ACHN (cell line): Measurements from ENCODE around the gene SLC25A45.

Experiments
- DNase-seq: peaks from one replicate; pipeline ENCODE4 v3.0.0-alpha.2; 2015
- in situ Hi-C: cut with HindIII; loops from 2 replicates; pipeline ENCODE4 v1.10.0; 2017; ENCODE audit warnings: low sequenced_read_pairs, low pct_ligation_motif_present, low pct_unique_long_range_greater_than_20kb

The SLC25A45 gene

GRCh38 chr11:65393513-65394079 lies 11.2 kb upstream of the SLC25A45 start:
- in situ Hi-C loops = no loop called here
- DNase-seq = no peak

- in situ Hi-C loops = no loop called here
- no peak for DNase-seq
Measured at GRCh38 chr11:65392899-65393298, 10.5 kb upstream of the SLC25A45 start.

DNA sequence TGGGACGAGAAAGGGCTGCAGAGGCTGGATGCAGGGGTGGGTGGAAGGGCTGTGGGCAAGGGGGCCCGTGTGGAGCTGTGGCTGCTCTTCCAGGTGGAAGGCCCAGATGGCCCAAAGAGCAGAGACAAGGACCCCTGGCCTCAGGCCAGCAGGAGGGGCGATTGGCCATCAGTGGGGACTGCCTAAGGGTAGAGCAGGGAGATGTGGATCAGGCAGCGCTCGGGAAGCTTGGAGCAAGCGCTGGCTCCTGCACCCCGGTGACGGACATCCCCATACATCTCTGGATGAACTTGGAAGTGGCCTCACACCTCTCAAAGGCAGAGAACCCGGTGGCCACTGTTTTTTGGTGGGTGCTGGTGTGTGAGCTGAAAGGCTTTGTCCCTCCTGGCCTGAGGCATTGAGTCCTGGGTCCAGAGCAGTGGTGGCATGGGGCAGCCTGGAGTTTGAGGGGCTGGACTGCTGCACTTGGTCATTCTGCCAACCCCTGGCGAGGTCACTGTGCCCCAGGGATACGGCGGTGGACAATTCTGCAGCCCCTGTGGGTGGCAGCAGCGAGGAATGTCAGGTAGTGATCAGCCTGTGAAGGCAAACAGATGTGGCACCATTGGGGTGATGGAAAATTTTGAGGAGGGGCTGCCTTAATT lies 9.9 kb upstream of the SLC25A45 start:
- in situ Hi-C loops = no loop called here
- DNase-seq = no peak

DNA sequence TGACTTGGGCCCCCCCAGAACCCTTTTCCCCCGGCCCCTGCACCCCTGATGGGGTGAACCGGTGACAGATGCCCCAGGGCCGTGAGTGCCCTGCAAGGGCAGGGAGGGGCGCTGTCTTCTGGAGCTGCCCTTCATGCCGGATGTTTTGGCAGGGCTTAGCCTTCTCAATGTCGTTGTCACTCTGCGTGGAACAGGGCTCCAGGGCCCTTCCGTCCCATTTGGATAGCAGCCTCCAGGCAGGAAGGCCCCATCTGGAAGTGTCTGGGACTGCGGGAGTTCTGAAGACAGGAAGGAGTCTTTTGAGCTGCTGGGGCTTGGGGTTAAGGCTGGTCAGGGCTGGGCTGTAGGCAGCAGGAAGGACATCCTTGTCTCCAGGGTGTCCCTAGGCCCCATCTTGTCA lies 8.6 kb upstream of the SLC25A45 start:
- DNase-seq = no peak
- in situ Hi-C loops = no loop called here

DNA sequence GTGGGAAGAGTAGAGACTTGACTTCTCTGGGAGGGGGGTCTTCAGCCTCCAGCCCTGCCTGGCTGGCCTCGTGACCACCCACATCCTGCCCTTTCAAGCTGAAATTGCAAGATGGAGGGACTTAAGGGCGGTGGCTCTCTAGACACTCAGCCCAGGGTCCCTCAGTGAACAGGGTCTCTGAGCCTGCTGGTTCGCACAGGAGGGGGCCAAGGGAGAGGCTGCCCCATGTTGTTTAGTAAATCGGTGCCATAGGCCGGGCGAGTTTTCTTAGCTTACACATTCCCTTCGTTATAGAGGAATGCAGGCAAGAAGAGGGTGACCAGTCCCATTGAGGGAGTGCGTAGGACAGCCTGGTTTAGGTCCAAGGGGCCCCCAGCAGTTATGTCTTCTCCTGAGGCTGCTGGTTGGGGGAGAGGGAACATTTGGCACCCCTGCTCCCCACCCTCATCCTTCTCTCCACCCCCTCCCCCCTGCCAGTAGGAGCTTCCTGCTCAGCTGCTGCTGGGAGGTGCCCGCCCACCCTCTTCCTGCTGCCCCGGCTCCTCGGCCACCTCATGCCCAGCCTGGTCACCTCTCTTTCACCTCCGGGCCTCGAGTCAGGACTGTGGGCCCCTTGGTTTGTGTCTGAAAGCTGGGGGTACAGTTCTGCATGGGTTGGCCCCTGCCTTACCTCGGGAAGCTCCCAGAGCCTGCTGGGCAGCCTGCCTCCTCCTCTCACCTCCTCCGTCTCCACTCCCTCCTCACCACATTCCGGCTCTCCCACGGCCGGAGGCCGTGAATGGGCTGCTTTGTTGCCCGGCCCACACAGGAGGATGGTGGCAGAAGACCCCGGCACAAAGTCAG lies 7.9 kb upstream of the SLC25A45 start:
- in situ Hi-C loops = no loop called here
- DNase-seq = no peak

- no peak for DNase-seq
- in situ Hi-C loops = no loop called here
Measured at GRCh38 chr11:65389294-65389980, 7.0 kb upstream of the SLC25A45 start.

DNA sequence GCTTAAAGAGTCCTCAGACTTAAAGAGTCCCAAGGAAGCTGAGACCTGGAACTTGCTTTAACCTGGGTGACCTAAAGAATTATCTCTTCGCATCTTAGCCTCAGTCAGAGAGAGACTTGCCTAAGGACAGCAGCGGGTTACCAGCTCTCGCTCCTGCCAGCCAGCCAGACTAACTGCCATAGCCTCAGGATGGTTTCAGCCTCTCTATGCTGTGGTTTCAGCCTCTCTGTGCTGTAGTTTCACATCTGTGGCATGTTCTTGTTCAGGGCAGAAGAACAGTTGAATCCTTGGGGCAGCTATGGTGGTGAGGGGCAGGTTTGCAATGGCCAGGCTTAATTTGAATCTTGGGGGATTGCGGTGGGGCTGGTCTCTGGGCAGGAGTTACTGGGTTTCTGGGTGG lies 6.3 kb upstream of the SLC25A45 start:
- DNase-seq = no peak
- in situ Hi-C loops = no loop called here

DNA sequence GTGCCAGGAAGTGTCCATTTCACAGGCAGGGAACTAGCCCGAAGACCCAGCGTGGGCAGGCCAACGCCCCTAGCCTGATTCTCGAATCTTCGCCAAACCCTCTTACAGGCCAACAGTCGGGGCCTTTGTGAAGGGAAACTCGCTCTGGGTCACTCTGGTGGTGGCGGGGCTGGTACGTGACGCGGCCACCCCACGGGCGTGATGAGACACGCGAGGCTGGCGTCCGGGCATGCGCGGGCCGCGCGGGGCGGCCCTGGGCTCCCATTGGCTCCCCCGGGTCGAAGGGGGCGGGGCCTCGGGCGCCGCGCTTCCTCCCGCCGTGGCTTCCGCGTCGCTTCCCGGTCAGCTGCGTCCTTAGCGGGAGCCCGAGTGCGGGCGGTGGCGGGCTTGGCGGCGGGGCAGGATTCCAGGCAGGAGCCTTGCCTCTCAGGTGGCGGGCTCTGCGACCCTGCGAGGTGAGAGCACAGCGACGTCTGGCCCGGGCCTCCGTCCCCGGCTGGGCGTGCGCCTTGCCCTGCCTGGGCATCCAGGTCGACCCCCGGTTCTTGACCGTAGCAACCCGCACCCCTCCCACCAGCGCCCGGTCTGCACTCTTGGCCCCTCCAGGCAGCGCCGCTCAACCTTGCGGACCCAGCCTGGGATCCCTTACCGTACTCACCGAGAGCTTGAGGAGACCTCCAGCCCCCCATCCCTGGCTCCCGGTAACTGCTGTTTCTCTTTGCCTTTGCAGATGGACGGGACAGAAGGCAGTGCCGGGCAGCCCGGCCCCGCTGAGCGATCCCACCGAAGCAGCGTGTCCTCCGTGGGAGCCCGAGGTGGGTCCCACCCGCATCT lies 4.1 kb upstream of the SLC25A45 start, which contains the start of gene FRMD8:
Gene FRMD8, plus strand, starts transcription at position 331 of the 834 bp plus-strand sequence. Its CDS starts 400 bp downstream, at position 731.
- in situ Hi-C loops = no loop called here
- peak; percentile 77 for DNase-seq

GRCh38 chr11:65384301-65384889 lies 1.9 kb upstream of the SLC25A45 start:
- DNase-seq = no peak

DNA sequence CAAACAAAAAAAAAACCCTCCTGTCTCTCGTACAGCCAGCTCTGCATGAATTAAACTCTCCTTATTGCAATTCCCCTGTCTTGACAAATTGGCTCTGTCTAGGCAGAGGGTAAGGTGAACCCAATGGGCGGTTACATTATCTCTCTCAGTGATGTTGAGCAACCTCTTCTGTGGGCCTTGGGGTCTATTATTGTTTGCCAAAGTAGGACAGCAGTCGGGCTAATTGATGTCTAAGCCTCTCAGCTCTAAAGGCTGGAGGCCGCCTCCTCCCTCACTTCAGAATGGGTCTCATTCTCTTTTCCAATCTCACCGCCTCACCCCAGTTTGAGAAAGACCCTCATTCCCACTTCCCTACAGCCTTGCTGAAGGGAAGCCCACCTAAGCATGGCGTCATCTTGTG lies 1.3 kb upstream of the SLC25A45 start:
- no peak for DNase-seq
- in situ Hi-C loops = no loop called here

More at GRCh38 chr11:65384301-65384889, 1.9 kb upstream of the SLC25A45 start:
- in situ Hi-C loops = no loop called here

DNA sequence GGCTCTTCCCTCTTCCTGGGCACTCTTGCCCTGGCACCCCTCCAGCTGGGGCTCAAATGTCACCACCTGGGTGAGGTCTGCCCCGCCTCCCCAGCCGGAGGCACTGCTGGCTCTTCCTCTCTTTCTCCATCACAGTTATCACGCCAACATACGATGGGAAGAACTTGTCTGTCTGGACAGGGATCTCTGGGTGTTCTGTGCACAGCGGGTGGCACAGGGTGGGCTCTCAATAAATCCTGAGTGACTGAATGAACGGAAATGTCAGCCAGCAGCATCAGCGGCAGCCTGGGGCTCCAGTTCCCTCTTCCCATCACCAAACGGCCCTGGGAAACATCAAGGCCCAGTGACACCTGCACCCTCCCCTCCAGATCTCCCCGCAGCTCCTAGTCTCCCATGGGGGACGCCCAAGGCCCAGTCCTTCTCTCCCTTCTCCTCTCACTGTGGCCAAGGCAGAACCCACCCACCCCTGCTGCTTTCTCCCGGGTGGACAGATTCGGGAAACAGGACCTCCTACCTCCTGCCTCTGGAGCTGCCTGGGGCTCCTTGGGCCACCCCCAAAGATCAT lies 440 bp upstream of the SLC25A45 start:
- in situ Hi-C loops = no loop called here
- DNase-seq = no peak

DNA sequence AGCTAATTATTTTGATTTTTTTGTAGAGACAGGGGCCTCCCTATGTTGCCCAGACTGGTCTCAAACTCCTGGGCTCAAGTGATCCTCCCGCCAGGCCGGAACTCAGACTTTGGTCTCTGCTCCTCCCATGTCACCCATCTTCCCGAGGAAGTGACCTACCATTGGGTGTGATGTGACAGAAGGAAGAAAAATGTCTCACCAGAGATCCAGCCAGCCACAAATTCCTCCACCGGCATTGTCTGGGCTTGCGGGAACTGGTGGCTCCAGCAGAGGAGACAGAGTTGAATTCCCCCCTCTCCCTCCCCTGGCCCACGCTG lies 772 bp downstream of the SLC25A45 start:
- no peak for DNase-seq
- in situ Hi-C loops = no loop called here

- in situ Hi-C loops = no loop called here
- DNase-seq = no peak
Measured at GRCh38 chr11:65380460-65381119, 1.9 kb downstream of the SLC25A45 start.

GRCh38 chr11:65379698-65380459 lies 2.6 kb downstream of the SLC25A45 start:
- no peak for DNase-seq
- in situ Hi-C loops = no loop called here

DNA sequence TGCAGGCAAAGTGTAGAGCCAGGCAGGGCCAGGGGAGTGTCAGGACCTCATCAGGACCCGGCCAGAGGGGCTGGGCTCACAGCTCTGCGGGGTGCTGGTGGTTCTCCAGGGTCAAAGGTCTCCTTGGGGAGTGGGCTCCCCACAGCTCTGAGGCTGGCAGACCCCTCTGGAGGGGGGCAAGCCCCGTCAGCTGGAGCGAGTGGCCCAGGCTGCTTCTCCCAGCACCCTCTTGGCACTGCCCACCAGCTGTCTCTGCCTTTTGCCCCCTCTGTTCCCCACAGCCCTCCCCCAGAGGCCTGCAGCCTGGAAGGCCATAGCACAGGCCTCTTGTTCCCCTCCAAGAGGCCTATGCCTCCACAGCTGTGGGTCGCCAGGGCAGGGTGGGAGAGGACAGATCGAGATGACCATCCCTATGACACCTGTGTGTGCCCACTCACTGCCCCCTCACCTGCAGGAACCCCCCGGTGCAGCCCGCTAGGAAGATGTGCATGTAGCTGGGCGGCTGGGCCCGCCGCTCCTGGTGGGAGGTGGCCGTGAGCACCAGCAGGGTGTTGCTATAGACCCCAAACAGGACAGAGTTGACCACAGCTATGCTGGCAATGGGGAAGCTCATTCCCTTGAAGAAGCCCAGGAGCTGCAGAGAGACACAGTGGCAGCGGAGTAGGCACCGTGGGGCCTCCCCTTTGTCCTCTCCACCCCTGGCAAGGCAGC lies 3.4 kb downstream of the SLC25A45 start:
- no peak for DNase-seq
- in situ Hi-C loops = no loop called here
